Skin of body (tissue), 2 donors: ENCODE data around the gene WDR43. TPM values are rescaled to one million over a fixed set of nuclear protein-coding genes. Genes with fewer than 3 reads are reported as not detected.

Source experiments
- DNase-seq: peaks from one replicate; lab custom pipeline; 2025; lab: John Stamatoyannopoulos, UW
- total RNA-seq: library from RNA; depleted of rRNA; stranded (reverse); fragments of >200 nt; gene quantifications from one replicate; pipeline ENCODE4 v1.2.3, GENCODE V29; 2014

Gene WDR43, protein sequence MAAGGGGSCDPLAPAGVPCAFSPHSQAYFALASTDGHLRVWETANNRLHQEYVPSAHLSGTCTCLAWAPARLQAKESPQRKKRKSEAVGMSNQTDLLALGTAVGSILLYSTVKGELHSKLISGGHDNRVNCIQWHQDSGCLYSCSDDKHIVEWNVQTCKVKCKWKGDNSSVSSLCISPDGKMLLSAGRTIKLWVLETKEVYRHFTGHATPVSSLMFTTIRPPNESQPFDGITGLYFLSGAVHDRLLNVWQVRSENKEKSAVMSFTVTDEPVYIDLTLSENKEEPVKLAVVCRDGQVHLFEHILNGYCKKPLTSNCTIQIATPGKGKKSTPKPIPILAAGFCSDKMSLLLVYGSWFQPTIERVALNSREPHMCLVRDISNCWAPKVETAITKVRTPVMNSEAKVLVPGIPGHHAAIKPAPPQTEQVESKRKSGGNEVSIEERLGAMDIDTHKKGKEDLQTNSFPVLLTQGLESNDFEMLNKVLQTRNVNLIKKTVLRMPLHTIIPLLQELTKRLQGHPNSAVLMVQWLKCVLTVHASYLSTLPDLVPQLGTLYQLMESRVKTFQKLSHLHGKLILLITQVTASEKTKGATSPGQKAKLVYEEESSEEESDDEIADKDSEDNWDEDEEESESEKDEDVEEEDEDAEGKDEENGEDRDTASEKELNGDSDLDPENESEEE
- 47.7 TPM for total RNA-seq

- DNase-seq = peak; percentile 98
Observed at GRCh38 chr2:28894470-28895188, at the start of gene WDR43. Gene WDR43, plus strand, starts transcription at chr2:28894667. Its CDS starts 32 bp downstream, at chr2:28894699.

DNA sequence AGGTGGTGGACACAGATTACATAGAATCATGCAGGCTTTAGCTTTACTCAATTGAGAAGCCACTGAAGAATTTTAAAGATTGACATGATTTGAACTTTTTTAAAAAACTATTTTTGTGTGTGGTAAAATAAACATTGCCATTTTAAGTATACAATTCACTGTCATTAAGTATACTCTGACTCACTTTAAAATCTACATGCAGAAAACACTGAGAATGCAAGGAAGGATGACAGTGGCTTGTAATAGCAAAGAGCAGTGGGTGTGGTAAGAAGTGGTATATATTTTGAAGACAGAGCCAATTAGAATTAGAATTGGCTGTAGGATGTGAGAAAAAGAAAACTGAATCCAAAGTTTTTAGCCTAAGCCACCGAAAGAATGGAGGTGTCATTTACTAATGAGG lies 39.3 kb upstream of the WDR43 start:
- DNase-seq = no peak

- no peak for DNase-seq
Observed at GRCh38 chr2:28855977-28856376, 38.5 kb upstream of the WDR43 start.

DNA sequence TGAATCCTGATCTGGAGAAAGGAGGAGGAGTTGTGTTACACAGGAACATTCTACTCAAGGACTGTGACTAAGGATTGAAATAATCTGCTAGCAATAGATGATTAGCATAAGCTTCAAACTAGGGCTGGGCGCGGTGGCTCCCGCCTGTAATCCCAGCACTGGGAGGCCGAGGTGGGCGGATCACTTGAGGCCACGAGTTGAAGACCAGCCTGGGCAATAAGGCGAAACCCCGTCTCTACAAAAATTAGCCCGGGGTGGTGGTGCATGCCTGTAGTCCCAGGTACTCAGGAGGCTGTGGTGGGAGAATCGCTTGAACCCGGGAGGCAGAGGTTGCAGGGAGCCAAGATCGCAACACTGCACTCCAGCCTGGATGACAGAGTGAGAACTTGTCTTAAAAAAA lies 25.9 kb upstream of the WDR43 start:
- DNase-seq = no peak

GRCh38 chr2:28869494-28870145 lies 24.8 kb upstream of the WDR43 start:
- DNase-seq = no peak

DNA sequence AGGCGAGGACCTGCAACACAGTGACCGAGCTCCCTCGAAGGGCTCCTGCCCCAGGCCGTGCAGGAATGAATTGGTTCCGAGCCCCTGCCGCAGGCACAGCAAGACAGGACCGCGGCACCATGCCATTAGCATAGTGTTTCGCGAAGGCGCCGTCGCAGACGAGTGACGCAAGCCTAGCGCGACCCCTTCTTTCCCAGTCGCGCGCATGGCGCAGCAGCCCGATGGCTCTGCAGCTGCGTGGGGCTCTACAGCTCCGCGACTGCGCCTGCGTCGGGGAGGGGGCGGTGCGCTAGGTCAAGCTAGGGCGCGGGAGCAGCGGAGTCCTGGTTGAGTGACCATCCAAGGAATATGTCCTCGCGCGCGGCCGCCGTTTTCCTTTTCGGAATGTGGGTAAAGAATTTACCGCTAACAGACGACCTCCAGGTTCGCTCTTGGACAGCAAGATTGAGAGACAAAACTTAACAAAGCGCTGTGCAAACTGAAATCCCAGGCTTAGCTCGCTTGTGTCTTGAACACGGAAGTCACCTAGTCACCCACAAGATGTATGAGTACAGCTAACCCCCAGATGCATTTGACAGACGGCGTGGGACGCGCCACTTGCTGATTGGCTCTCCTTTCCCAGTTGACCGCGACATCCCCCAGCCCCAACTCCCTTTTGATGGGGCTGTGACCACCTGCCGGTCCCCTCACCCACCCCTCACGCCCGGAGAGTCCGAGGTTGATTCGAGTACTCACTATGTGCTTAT lies 24.1 kb upstream of the WDR43 start, which contains the start of gene TRMT61B:
TRMT61B (minus strand) TSS at position 164 of the 746 bp plus-strand sequence; CDS start at position 132, 32 bp downstream.
- DNase-seq = peak; percentile 94

GRCh38 chr2:28871620-28872019 lies 22.8 kb upstream of the WDR43 start:
- no peak for DNase-seq

DNA sequence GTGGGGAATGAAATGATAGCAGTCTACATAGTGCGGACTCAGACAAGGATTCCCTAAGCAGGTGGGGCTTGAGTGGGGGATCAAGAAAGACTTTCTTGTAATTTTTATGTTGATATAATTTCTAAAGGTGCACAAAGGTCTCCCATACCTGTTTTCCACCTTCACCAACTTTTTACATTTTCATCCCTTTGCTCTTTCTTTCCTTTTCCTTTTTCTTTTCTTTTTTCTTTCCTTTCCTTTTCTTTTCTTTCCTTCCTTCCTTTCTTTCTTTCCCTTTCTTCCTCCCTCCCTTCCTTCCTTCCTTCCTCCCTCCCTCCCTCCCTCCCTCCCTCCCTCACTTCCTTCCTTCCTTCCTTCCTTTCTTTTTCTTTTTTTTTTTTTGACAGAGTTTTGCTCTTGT lies 14.3 kb upstream of the WDR43 start:
- no peak for DNase-seq

- DNase-seq = no peak
Observed at GRCh38 chr2:28893488-28893887, 979 bp upstream of the WDR43 start.

DNA sequence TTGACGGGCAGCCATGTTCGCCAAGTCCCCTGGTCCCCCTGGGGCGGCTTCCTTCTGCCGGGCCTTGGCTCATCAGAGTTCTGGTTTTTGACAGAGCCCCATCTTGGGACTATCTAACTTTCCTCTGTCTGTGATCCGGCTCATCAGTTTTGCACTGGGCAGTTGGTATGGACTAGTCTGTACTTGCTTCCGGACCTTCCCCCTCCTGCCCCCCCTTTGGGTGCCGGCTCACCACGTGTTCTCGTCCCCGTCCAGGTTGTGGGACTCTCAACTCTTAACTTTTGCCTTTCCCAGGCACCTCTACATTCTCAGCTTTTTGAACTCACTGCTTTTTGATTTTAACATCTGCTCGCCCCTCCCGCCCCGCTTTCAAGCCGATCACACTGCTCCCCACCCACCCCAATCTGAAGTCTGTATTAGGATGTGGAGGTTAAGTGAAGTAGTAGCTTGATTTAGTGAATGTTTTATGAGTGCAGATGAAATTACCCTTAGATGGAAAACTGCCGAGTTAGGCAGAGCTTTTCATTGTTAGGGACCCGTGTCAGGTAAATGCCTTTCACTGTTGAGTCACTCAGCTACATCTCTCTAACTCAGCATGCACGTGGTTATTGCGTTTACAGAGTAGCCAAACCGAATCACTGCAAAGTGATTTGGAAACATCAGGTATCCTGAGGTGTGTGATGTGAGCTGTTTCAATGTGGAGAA lies 874 bp downstream of the WDR43 start:
- peak; percentile 28 for DNase-seq

GRCh38 chr2:28896906-28897305 lies 2.4 kb downstream of the WDR43 start:
- DNase-seq = no peak

- no peak for DNase-seq
Observed at GRCh38 chr2:28898048-28898447, 3.6 kb downstream of the WDR43 start.

GRCh38 chr2:28901202-28901601 lies 6.7 kb downstream of the WDR43 start:
- no peak for DNase-seq

GRCh38 chr2:28901841-28902240 lies 7.4 kb downstream of the WDR43 start:
- DNase-seq = no peak

DNA sequence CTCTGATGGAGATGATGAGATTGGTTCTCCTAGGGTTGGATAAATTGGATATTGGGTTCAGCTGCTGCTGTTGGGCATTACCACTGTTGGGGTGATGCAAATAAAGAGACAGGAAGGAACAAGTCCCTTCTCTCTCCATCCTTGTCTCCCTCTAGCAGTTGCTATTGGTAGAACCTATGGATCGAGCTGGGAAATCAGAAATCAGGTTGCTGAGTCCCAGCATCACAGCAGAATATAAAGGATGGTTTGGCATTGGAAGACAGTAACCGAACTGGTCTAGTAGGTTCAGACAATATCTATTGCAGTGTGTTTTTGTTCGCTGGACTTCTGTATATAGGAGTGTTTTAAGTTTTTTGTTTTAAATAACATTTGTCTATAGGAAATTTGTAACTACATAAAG lies 8.1 kb downstream of the WDR43 start:
- no peak for DNase-seq

DNA sequence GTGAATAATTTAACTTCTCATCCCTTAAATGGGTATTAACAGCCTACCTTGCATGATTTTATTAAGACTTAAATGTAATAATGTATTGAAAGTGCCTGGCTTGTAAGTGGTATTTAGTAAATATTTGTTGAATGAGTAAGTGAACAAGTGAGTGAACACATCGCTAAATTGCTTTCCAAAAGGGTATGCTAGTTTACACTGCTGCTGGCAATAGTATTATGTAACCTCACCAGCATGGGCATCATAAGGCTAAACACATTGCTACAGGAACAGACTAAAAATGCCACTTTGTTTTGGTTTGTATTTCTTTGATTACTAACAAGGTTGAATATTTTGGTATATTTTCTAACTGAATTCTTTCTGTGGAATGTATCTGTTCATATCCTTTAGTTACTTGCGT lies 9.8 kb downstream of the WDR43 start:
- DNase-seq = no peak

- DNase-seq = no peak
Observed at GRCh38 chr2:28904802-28905457, 10.5 kb downstream of the WDR43 start.

DNA sequence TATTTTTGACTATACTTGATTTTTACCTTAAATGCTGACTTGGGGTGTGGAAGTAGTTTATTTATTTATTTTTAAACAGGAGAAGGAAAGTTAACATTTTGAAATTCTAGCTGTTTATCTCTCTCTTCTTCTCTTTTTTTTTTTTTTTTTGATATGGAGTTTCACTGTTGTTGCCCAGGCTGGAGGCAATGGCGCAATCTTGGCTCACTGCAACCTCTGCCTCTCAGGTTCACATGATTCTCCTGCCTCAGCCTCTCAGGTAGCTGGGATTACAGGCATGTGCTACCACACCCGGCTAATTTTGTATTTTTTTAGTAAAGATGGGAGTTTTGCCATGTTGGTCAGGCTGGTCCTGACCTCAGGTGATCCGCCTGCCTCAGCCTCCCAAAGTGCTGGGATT lies 11.1 kb downstream of the WDR43 start:
- no peak for DNase-seq

DNA sequence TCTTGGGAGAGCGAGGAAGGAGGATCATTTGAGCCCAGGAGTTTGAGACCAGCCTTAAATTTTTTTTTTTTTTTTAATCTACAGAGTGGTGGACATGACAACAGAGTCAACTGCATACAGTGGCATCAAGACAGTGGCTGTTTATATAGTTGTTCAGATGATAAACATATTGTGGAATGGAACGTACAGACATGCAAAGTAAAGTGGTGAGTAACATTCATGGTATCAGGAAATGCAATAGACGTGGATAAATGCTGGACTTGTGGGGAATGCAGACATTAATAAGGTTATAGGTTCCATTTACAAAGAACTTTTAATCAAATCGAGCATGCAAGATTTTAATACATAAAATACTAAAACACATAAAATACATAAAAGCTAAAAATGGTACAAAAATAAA lies 11.9 kb downstream of the WDR43 start:
- no peak for DNase-seq

DNA sequence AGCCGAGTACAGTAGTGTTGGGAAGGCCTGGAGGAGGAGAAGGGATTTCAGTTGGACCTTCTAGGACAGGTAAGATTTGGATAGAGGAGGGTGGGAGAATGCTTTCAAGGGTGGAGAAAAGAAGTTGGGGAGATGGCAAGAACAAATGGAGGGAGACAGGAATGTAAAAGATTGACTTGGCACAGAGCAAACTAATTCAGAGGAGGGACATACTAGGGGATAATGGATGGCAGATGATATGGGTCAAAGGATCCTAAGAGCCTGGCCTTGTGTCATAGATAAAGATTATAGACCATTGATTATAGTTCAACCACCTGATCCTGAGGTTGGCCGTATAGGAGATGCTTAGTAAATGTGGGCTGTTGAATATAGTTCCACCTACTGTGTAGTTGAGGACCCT lies 12.4 kb downstream of the WDR43 start:
- no peak for DNase-seq
